ENCODE measurements around the gene CAPN6.

CAPN6 gene

DNA sequence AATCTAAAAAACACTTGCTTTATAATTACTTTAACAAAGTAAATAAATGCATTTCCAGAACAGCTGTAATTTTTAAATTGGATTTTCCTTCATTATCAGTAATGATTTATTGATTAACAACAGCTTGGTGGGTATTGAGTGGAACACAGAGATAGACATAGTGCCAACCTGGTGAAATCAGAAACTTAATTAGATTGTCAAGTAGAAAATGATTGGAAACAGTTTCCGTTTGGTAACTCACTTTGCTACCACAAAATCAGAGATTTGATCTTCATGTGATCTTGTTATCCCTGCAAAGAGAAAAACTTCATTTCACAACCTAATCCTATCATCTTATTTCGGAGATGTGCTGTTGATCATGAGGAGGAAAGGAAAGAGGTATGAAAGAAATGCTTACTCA lies 70.8 kb downstream of the CAPN6 start:
- no peak for DNase-seq (ENCODE audit: low spot score)

Measured in hematopoietic multipotent progenitor cell treated with erythropoietin and hydrocortisone succinate and interleukin-3 and kit ligand, for 17 days (in vitro differentiated cells).